SK-N-SH (cell line): ENCODE measurements around the gene CREB5.

Experiments used
- JUND ChIP-seq: IDR thresholded peaks from 2 replicates; pipeline ENCODE4 v1.4.0; 2012
- POLR2AphosphoS5 ChIP-seq: IDR thresholded peaks from 2 replicates; pipeline ENCODE4 v1.6.1; 2012; ENCODE audit warnings: low read depth, low read length
- RAD21 ChIP-seq: IDR thresholded peaks from 2 replicates; pipeline ENCODE4 v1.6.1; 2012; ENCODE audit warnings: mild to moderate bottlenecking, low read length
- RFX5 ChIP-seq: IDR thresholded peaks from 2 replicates; pipeline ENCODE4 v1.6.1; 2012; ENCODE audit warnings: mild to moderate bottlenecking, improper control_type of control experiment, low read length
- TF ChIP-seq, protein P1 (sequence below): fragments of 200-600 bp; sonication (generic); IDR thresholded peaks from 2 replicates; pipeline ENCODE4 v1.6.1; 2017; ENCODE audit warnings: antibody characterized with exemption, mild to moderate bottlenecking, moderate library complexity
- TF ChIP-seq, protein P2 (sequence below): IDR thresholded peaks from 2 replicates; pipeline ENCODE4 v1.4.0; 2012; ENCODE audit warnings: low read depth, borderline replicate concordance

DNA sequence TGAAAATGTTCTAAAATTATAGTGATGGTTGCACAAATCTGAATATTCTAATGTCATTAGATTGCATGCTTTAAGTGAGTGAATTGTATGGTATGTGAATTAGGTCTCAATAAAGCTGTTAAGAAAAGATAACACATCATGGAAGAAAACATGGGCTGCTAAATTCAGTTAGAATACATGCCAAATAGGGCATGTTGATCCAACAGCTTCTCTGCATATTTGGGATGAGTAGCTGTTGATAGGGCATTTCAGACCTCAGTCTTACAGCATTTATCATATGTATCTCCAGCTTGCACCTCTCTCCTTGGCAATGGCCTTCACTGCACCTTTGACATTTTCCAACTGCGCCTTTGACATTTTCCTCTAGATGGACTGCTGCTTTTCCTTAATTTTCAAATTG is 13.2 kb downstream of the CREB5 start:
- TF ChIP-seq RAD21 (no peak), JUND (no peak), POLR2AphosphoS5 (no peak), RFX5 (no peak)
- TF ChIP-seq, protein P1, sequence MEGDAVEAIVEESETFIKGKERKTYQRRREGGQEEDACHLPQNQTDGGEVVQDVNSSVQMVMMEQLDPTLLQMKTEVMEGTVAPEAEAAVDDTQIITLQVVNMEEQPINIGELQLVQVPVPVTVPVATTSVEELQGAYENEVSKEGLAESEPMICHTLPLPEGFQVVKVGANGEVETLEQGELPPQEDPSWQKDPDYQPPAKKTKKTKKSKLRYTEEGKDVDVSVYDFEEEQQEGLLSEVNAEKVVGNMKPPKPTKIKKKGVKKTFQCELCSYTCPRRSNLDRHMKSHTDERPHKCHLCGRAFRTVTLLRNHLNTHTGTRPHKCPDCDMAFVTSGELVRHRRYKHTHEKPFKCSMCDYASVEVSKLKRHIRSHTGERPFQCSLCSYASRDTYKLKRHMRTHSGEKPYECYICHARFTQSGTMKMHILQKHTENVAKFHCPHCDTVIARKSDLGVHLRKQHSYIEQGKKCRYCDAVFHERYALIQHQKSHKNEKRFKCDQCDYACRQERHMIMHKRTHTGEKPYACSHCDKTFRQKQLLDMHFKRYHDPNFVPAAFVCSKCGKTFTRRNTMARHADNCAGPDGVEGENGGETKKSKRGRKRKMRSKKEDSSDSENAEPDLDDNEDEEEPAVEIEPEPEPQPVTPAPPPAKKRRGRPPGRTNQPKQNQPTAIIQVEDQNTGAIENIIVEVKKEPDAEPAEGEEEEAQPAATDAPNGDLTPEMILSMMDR: no peak
- TF ChIP-seq, protein P2, sequence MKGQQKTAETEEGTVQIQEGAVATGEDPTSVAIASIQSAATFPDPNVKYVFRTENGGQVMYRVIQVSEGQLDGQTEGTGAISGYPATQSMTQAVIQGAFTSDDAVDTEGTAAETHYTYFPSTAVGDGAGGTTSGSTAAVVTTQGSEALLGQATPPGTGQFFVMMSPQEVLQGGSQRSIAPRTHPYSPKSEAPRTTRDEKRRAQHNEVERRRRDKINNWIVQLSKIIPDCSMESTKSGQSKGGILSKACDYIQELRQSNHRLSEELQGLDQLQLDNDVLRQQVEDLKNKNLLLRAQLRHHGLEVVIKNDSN: no peak
